ENCODE results near the gene HOXC10. TPM values are rescaled to one million over a fixed set of nuclear protein-coding genes. Genes with fewer than 3 reads are reported as not detected.
A peak's percentile ranks its signal among the peaks of the same experiment; 100 is the strongest.

HOXC10 gene
- total RNA-seq, 4 donors from 2014 or later, result 23.9 to 48.3 (median 40.3) TPM

GRCh38 chr12:53953831-53954693 lies 30.9 kb upstream of the HOXC10 start:
- Histone ChIP-seq H3K9me3 (no peaks in the 10 kb centered on the region), H3K4me3 (peak overlapping the region in 1 of 4 donors; percentile 10), H3K27me3 (peaks cover 90 to 100% (median 90%) of the 10 kb centered on the region in 3 donors), H3K4me1 (no peaks in the 10 kb centered on the region), H3K36me3 (no peaks in the 10 kb centered on the region), H3K27ac (no peak overlapping the region)
- in situ Hi-C loops (cut with MboI; ENCODE audit: low sequenced_read_pairs in 4 of 4) (no loop called here), intact Hi-C loops (cut with DNase I; ENCODE audit: low total_unique reads) (no loop called here)
- ATAC-seq (no peak), DNase-seq (no peak)
- TF ChIP-seq POLR2A (IDR thresholded peaks at IDR 0.05), result no peak
- TF ChIP-seq CTCF (IDR thresholded peaks at IDR 0.05 in 4 of 5, conservative IDR thresholded peaks at IDR 0.05 in 1 of 5), result no peak

- Histone ChIP-seq H3K9me3 (no peaks in the 10 kb centered on the region), H3K36me3 (no peaks in the 10 kb centered on the region), H3K27ac (no peak within 1 kb of the TSS), H3K4me1 (no peaks in the 10 kb centered on the region), H3K27me3 (peaks cover 92 to 100% (median 93%) of the 10 kb centered on the region in 3 donors), H3K4me3 (peak within 1 kb of the TSS in 3 of 4 donors; percentile 10 to 34 (median 17))
- in situ Hi-C loops (cut with MboI; ENCODE audit: low sequenced_read_pairs in 4 of 4), result no loop called here
- TF ChIP-seq CTCF (IDR thresholded peaks at IDR 0.05 in 4 of 5, conservative IDR thresholded peaks at IDR 0.05 in 1 of 5), result no peak
- TF ChIP-seq POLR2A (IDR thresholded peaks at IDR 0.05), result no peak
- intact Hi-C loops (cut with DNase I; ENCODE audit: low total_unique reads), result no loop called here
- DNase-seq (no peak), ATAC-seq (no peak)
Measured at GRCh38 chr12:53954694-53955035, 30.3 kb upstream of the HOXC10 start, which contains the start of gene HOXC12. HOXC12 (plus strand) TSS chr12:53954903; CDS start chr12:53954930, 27 bp downstream.

GRCh38 chr12:53955036-53955775 lies 29.7 kb upstream of the HOXC10 start:
- DNase-seq, result no peak
- TF ChIP-seq POLR2A (IDR thresholded peaks at IDR 0.05) (no peak), CTCF (IDR thresholded peaks at IDR 0.05 in 4 of 5, conservative IDR thresholded peaks at IDR 0.05 in 1 of 5) (no peak)
- Histone ChIP-seq H3K9me3 (no peaks in the 10 kb centered on the region), H3K27ac (no peak overlapping the region), H3K36me3 (no peaks in the 10 kb centered on the region), H3K4me1 (no peaks in the 10 kb centered on the region), H3K27me3 (peaks cover 92 to 100% (median 94%) of the 10 kb centered on the region in 3 donors), H3K4me3 (peak overlapping the region in 3 of 4 donors; percentile 10 to 34 (median 17))
- no peak for ATAC-seq
- in situ Hi-C loops (cut with MboI; ENCODE audit: low sequenced_read_pairs in 4 of 4), result no loop called here
- intact Hi-C loops (cut with DNase I; ENCODE audit: low total_unique reads), result no loop called here

GRCh38 chr12:53955776-53956250 lies 29.1 kb upstream of the HOXC10 start:
- H3K36me3 ChIP-seq, result no peaks in the 10 kb centered on the region
- no peak for TF ChIP-seq POLR2A (IDR thresholded peaks at IDR 0.05)
- TF ChIP-seq CTCF (IDR thresholded peaks at IDR 0.05 in 4 of 5, conservative IDR thresholded peaks at IDR 0.05 in 1 of 5), result no peak
- intact Hi-C loops (cut with DNase I; ENCODE audit: low total_unique reads) (no loop called here), in situ Hi-C loops (cut with MboI; ENCODE audit: low sequenced_read_pairs in 4 of 4) (no loop called here)
- DNase-seq, result no peak
- H3K4me1 ChIP-seq, result no peaks in the 10 kb centered on the region
- no peaks in the 10 kb centered on the region for H3K9me3 ChIP-seq
- no peak overlapping the region for H3K27ac ChIP-seq
- peaks cover 92 to 100% (median 94%) of the 10 kb centered on the region in 3 donors for H3K27me3 ChIP-seq
- ATAC-seq, result no peak
- H3K4me3 ChIP-seq, result no peak overlapping the region

Data from gastrocnemius medialis (tissue), 4 donors.